Fibroblast of villous mesenchyme (primary cell): ENCODE data around the gene HECTD3. TPM values are rescaled to one million over a fixed set of nuclear protein-coding genes. Genes with fewer than 3 reads are reported as not detected.

Experiments
- DNase-seq: peaks from one replicate; pipeline ENCODE4 v3.0.0-alpha.2; 2010; ENCODE audit warnings: low read depth
- H3K4me3 ChIP-seq: 2 replicates; pipeline ENCODE4 v1.5.1; 2011; ENCODE audit warnings: low read depth, mild to moderate bottlenecking, low read length
- CTCF ChIP-seq: IDR thresholded peaks from 2 replicates; pipeline ENCODE4 v1.5.1; 2012; ENCODE audit warnings: low read depth, mild to moderate bottlenecking, low read length; ENCODE audit not compliant: insufficient read depth
- total RNA-seq: library from RNA; depleted of rRNA; stranded (reverse); fragments of >200 nt; gene quantifications from 2 replicates; pipeline ENCODE4 v1.2.3, GENCODE V29; 2012

Gene HECTD3
- 20.3 and 25.1 TPM in 2 replicates for total RNA-seq

GRCh38 chr1:45010855-45011811 is at the start of gene HECTD3:
Gene HECTD3, minus strand, starts transcription at chr1:45011324. Its CDS starts 67 bp downstream, at chr1:45011257.
- TF ChIP-seq CTCF = no peak
- peak; percentile 72 for DNase-seq
- H3K4me3 ChIP-seq = peak within 1 kb of the TSS; percentile 69

DNA sequence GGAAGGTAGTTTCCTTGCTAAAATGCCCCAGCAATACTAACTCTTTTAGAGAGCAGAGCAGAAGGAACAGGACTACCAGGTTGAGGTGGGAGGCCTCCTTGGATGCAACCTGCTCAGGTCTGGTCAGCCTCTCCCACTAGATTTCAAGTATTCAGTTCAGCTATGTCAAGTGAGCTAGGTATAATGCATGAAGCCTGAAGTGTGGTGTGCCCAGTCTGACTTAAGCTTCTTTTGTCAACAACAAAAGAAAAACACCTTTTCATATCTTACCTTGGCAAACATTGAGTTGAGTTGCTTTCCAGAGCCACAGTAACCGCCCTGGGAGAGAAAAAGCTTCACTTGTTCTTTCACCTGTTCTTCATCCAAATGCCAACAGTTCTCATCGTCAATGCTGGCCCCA is 48.7 kb upstream of the HECTD3 start:
- TF ChIP-seq CTCF = no peak
- no peak for DNase-seq
- H3K4me3 ChIP-seq = no peak overlapping the region

GRCh38 chr1:45057542-45057941 is 46.4 kb upstream of the HECTD3 start:
- no peak for TF ChIP-seq CTCF
- no peak for DNase-seq
- no peak overlapping the region for H3K4me3 ChIP-seq

DNA sequence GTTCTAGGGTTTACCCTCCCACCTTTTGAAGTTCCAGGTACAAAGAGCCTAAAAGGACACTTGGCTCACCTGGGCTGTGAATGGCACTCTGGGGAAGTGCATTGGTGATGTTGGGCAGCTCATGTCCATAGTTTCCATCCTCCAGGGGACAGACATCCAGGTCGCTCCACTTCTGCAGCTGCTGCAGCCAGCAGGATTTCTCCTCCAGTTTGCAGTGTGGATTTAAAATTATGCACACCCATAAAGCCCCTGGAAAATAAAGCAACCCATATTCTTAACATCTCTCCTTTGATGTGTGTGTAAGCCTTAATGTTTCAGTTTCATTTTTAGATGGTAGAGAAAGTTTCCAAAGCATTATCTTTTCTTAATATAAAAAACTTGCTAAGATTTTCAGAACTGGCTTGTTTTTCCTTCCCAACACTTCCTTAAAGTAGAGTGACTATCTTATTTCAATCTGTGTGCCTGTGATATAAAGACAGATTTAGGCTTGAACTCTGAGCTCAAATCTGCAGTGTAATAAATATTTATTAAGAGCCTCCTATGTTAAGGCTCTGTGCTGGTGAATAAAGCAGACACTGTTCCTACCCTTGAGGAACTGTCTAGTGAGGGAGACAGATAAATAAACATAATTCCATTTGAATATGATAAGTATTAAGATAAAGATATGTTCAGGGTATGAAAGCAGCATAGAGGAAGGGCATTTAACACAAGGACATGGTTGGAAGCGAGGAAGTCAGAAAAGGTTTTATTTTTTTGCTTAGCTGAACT is 40.1 kb upstream of the HECTD3 start:
- no peak overlapping the region for H3K4me3 ChIP-seq

GRCh38 chr1:45047032-45047431 is 35.9 kb upstream of the HECTD3 start:
- DNase-seq = no peak
- H3K4me3 ChIP-seq = no peak overlapping the region
- TF ChIP-seq CTCF = no peak

More for the DNA sequence above, 40.1 kb upstream of the HECTD3 start:
- DNase-seq = no peak
- TF ChIP-seq CTCF = no peak

DNA sequence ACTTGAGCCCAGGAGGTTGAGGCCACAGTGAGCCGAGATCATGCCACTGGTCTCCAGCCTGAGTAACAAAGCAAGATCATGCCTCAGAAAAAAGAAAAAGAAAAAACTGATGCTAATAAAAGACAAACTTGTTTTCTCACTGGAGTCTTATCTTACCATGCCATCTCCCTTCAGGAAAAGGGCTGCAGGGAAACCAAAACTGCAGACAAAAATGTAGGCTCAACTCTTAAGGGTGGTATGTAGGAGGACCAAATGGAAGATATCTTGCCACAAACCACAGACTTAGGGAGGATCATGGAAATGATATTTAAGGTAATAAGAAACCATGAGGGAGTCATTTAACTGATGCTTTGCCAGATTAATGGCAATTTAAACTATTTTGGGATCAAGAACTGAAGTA is 33.8 kb upstream of the HECTD3 start:
- no peak for TF ChIP-seq CTCF
- DNase-seq = no peak
- no peak overlapping the region for H3K4me3 ChIP-seq
